ENCODE results near the gene NTN5. TPM values are rescaled to one million over a fixed set of nuclear protein-coding genes. Genes with fewer than 3 reads are reported as not detected.

The NTN5 gene
- polyA plus RNA-seq, 1 experiment: 0.10 TPM

GRCh38 chr19:48635263-48635965 is 37.4 kb downstream of the NTN5 start:
- DNase-seq (ENCODE audit: low read depth, low spot score): no peak
- ChIA-PET POLR2A (no interaction called here), CTCF (interaction anchor here (1.1 kb wide), 1 partner anchor 207 kb away, joined by 3 read pairs; no protein-coding TSS in a partner anchor)
- TF ChIP-seq CTCF (IDR thresholded peaks at IDR 0.05; ENCODE audit: low read depth, low read length): no peak
- no peaks in the 10 kb centered on the region for H3K27me3 ChIP-seq (ENCODE audit: control insufficient read depth, insufficient read depth, low read length)
- no peak overlapping the region for H3K27ac ChIP-seq (ENCODE audit: low read depth, low read length)
- H3K9me3 ChIP-seq (ENCODE audit: control insufficient read depth, insufficient read depth, low read length): peaks cover 5% of the 10 kb centered on the region; the same call in 1 of the 2 replicates
- peak overlapping the region; percentile 66 for H3K4me3 ChIP-seq (ENCODE audit: low read depth, low read length)

- peak overlapping the region; percentile 75 for H3K27ac ChIP-seq (ENCODE audit: low read depth, low read length)
- POLR2A ChIA-PET: interaction anchor here (1.0 to 1.6 kb wide), 3 partner anchors 11 to 16 kb away, joined by 3 to 9 read pairs (median 8); partner anchors contain the start of genes CA11, RPL18 and SPHK2
- TF ChIP-seq CTCF (IDR thresholded peaks at IDR 0.05; ENCODE audit: low read depth, low read length): no peak
- H3K27me3 ChIP-seq (ENCODE audit: control insufficient read depth, insufficient read depth, low read length): no peaks in the 10 kb centered on the region
- H3K4me3 ChIP-seq (ENCODE audit: low read depth, low read length): peak overlapping the region; percentile 37
- CTCF ChIA-PET: interaction anchor here (0.8 to 1.1 kb wide), 5 partner anchors 11 to 208 kb away, joined by 3 to 7 read pairs (median 4); partner anchors contain the start of gene CA11
- peaks cover 7% of the 10 kb centered on the region; the same call in 1 of the 2 replicates for H3K9me3 ChIP-seq (ENCODE audit: control insufficient read depth, insufficient read depth, low read length)
- peak; percentile 82 for DNase-seq (ENCODE audit: low read depth, low spot score)
Measured at GRCh38 chr19:48634424-48635262, 38.2 kb downstream of the NTN5 start.

- ChIA-PET CTCF (interaction anchor here (0.8 to 1.1 kb wide), 4 partner anchors 12 to 144 kb away, joined by 3 to 7 read pairs (median 4); partner anchors contain the start of gene CA11), POLR2A (interaction anchor here (1.0 to 1.6 kb wide), 3 partner anchors 10 to 15 kb away, joined by 3 to 9 read pairs (median 8); partner anchors contain the start of genes CA11, RPL18 and SPHK2)
- Histone ChIP-seq H3K9me3 (ENCODE audit: control insufficient read depth, insufficient read depth, low read length) (peaks cover 9% of the 10 kb centered on the region; the same call in 1 of the 2 replicates), H3K27me3 (ENCODE audit: control insufficient read depth, insufficient read depth, low read length) (no peaks in the 10 kb centered on the region), H3K27ac (ENCODE audit: low read depth, low read length) (peak overlapping the region; percentile 52), H3K4me3 (ENCODE audit: low read depth, low read length) (peak overlapping the region; percentile 37)
- TF ChIP-seq CTCF (IDR thresholded peaks at IDR 0.05; ENCODE audit: low read depth, low read length): no peak
- no peak for DNase-seq (ENCODE audit: low read depth, low spot score)
Measured at GRCh38 chr19:48634036-48634342, 38.8 kb downstream of the NTN5 start.

- ChIA-PET CTCF (interaction anchor here (0.9 to 1.1 kb wide), 3 partner anchors 12 to 128 kb away, joined by 3 to 7 read pairs (median 4); partner anchors contain the start of gene CA11), POLR2A (interaction anchor here (1.0 to 1.6 kb wide), 4 partner anchors 9 to 14 kb away, joined by 3 to 9 read pairs (median 6); partner anchors contain the start of genes CA11, RPL18 and SPHK2)
- TF ChIP-seq CTCF (IDR thresholded peaks at IDR 0.05; ENCODE audit: low read depth, low read length): no peak
- no peak overlapping the region for H3K27ac ChIP-seq (ENCODE audit: low read depth, low read length)
- peaks cover 5% of the 10 kb centered on the region; the same call in 1 of the 2 replicates for H3K9me3 ChIP-seq (ENCODE audit: control insufficient read depth, insufficient read depth, low read length)
- H3K4me3 ChIP-seq (ENCODE audit: low read depth, low read length): no peak overlapping the region
- DNase-seq (ENCODE audit: low read depth, low spot score): no peak
- H3K27me3 ChIP-seq (ENCODE audit: control insufficient read depth, insufficient read depth, low read length): no peaks in the 10 kb centered on the region
Measured at GRCh38 chr19:48633148-48634035, 39.4 kb downstream of the NTN5 start.

All from AG04450 (cell line).